OCI-LY3 (cell line): ENCODE measurements around the gene ETV1.

Experiments used
- EZH2phosphoT487 ChIP-seq: fragments of 200-600 bp; shearing (Covaris generic); IDR thresholded peaks from 2 replicates; pipeline ENCODE4 v1.6.1; 2018; ENCODE audit warnings: antibody characterized with exemption, mixed run types, low read depth
- TF ChIP-seq, protein P1 (sequence below): fragments of 200-600, 300-600 bp; sonication (generic); IDR thresholded peaks from 2 replicates; pipeline ENCODE4 v1.5.1; 2014; ENCODE audit warnings: antibody characterized with exemption, low read length, low read depth

GRCh38 chr7:13982940-13983677 is 6.4 kb downstream of the ETV1 start:
- TF ChIP-seq, protein P1, sequence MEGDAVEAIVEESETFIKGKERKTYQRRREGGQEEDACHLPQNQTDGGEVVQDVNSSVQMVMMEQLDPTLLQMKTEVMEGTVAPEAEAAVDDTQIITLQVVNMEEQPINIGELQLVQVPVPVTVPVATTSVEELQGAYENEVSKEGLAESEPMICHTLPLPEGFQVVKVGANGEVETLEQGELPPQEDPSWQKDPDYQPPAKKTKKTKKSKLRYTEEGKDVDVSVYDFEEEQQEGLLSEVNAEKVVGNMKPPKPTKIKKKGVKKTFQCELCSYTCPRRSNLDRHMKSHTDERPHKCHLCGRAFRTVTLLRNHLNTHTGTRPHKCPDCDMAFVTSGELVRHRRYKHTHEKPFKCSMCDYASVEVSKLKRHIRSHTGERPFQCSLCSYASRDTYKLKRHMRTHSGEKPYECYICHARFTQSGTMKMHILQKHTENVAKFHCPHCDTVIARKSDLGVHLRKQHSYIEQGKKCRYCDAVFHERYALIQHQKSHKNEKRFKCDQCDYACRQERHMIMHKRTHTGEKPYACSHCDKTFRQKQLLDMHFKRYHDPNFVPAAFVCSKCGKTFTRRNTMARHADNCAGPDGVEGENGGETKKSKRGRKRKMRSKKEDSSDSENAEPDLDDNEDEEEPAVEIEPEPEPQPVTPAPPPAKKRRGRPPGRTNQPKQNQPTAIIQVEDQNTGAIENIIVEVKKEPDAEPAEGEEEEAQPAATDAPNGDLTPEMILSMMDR: no peak
- no peak for TF ChIP-seq EZH2phosphoT487
